Measurements from ENCODE around the gene HSF4.

- TF ChIP-seq, protein P1, sequence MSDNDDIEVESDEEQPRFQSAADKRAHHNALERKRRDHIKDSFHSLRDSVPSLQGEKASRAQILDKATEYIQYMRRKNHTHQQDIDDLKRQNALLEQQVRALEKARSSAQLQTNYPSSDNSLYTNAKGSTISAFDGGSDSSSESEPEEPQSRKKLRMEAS (IDR thresholded peaks at IDR 0.05; ENCODE audit: low read depth, low read length) = no peak
- TF ChIP-seq POLR2A (IDR thresholded peaks at IDR 0.05; ENCODE audit: extremely low read depth, insufficient read length) = no peak
- TF ChIP-seq, protein P2, sequence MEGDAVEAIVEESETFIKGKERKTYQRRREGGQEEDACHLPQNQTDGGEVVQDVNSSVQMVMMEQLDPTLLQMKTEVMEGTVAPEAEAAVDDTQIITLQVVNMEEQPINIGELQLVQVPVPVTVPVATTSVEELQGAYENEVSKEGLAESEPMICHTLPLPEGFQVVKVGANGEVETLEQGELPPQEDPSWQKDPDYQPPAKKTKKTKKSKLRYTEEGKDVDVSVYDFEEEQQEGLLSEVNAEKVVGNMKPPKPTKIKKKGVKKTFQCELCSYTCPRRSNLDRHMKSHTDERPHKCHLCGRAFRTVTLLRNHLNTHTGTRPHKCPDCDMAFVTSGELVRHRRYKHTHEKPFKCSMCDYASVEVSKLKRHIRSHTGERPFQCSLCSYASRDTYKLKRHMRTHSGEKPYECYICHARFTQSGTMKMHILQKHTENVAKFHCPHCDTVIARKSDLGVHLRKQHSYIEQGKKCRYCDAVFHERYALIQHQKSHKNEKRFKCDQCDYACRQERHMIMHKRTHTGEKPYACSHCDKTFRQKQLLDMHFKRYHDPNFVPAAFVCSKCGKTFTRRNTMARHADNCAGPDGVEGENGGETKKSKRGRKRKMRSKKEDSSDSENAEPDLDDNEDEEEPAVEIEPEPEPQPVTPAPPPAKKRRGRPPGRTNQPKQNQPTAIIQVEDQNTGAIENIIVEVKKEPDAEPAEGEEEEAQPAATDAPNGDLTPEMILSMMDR (IDR thresholded peaks at IDR 0.05; ENCODE audit: low read depth, low read length) = peak; percentile 8
Measured at GRCh38 chr16:67146523-67147357, 17.8 kb upstream of the HSF4 start.
